NCI-H1092 (cell line): ENCODE results near the gene SERP2.
A peak's percentile ranks its signal among the peaks of the same experiment; 100 is the strongest.
"Not testable (repeated sequence)": the region's sequence is repeated elsewhere in the genome, so short reads cannot be mapped to it uniquely, and the experiment has no call there.

Source experiments
- DNase-seq: peaks from one replicate; lab custom pipeline; 2025; lab: John Stamatoyannopoulos, UW

SERP2 gene

GRCh38 chr13:44373601-44374347 is at the start of gene SERP2:
Gene SERP2, plus strand, starts transcription at chr13:44373824. Its CDS starts 202 bp downstream, at chr13:44374026.
- no peak for DNase-seq

DNA sequence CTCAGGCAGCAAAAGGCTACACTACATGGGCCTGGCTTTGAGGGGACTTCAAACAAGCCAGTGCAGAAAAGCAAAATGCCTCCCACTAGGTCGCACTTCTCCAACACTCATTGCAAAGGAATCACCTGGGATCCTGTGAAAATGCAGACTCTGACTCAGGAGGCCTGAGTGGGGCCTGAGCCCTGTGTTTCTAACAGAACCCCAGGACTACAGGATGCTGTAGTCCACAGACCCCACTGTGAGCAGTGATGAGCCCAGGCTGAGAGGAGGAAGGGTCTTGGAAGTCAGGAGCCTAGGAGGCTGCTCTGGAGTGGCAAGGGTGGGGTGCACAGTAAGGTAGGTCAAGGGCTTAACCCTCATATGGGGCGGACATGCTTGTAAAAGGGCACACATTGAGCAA is 46.7 kb upstream of the SERP2 start:
- DNase-seq, result no peak

DNA sequence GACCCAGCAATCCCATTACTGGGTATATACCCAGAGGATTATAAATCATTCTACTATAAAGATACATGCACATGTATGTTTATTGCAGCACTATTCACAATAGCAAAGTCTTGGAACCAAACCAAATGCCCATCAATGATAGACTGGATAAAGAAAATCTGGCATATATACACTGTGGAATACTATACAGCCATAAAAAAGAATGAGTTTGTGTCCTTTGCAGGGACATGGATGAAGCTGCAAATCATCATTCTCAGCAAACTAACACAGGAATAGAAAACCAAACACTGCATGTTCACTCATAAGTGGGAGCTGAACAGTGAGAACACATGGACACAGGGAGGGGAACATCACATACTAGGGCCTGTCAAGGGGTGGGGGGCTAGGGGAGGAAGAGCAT is 44.6 kb upstream of the SERP2 start:
- not testable (repeated sequence) for DNase-seq

DNA sequence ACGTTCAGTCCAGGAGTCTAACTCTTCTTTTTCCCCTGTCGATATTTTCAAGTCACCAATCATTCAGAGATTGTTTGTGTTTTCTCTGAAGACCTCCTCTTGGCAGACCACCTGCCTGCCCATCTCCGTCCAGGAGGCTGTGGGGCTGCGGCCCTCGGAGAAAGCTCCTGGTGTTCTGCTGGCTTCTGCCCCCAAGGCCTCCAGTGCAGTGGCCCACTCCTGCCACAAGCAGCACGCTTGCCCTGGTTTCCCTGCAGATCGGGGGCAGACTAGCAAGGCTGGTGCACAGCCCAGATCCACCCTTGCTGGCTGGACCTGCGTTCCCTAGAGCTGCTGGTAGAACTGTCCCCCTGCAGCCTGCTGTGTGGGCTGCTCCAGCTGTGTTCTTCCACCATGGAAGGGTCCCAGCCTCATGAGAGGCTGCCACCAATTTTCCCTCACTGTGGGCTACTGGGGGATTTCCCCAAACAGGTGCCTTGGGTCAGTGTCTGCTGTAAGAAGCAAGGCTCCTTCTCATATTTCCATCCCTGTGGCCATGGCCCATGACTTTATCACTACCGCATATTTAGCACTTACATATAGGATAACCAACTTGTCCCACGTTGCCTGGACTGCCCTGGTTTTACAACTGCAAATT is 43.6 kb upstream of the SERP2 start:
- DNase-seq, result no peak

GRCh38 chr13:44331446-44331845 is 42.2 kb upstream of the SERP2 start:
- no peak for DNase-seq

DNA sequence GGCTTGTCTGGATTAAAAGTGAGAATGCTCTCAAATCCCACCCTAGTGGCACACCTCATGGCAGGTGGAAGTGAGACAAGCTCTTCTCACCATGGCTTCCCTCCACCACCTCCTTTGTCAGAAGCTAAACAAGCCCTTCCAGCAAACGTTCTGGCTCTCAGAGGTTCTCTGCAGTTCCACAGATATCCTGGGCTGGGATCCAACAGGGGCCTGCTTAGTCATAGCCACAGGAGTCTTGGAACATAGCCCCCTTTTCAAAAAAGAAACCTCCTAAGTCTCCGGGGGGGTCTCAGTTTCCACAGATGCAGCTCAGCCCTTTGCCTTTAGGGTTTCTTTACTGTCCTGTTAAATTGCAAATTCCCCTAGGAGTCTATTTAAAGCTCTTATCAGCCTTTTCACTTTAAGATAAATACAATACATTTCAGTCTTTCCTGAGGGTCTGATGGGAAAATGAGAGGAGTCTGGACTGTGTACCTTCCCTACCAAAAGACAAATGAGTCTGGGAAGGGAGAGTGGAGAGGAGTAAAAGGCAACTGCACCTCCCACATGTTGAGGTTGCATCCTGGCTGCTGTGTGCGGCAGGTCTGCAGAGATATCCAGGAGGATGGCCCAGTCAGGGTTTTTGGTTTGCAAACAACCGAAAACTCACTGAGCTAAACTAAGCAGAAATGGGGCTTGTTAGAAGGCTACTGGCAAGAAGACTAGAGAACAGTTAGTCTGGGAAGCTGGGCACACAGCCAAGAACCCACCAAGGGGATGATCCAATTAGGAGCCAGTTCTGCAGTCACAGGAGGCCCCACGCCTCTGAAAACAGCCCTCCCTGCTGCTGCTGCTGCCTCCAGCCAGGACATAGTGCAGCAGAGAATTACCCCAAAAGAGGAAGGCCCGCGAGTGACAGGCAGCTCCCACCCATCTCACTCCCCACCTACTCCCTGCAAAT is 41.4 kb upstream of the SERP2 start:
- peak; percentile 63 for DNase-seq

- DNase-seq, result no peak
Observed at GRCh38 chr13:44333950-44334655, 39.5 kb upstream of the SERP2 start.

DNA sequence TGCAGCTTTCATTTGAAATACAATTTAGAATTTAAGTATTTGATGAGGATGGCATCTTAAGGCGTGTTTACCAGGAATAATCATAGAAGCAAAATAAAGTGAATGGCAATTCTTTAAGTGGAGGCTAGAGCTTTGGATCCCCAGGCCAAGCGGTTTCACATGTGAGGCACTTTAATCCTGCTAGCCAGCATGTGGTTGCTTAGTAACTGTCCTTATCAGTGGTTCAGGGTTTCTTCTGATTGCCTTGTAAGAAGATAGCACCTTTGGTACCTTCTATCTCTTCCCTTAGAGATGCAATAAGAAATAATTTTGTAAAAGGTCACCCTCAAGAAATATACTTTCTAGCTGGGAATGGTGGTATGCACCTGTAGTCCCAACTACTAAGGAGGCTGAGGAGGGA is 38.9 kb upstream of the SERP2 start:
- DNase-seq, result no peak

DNA sequence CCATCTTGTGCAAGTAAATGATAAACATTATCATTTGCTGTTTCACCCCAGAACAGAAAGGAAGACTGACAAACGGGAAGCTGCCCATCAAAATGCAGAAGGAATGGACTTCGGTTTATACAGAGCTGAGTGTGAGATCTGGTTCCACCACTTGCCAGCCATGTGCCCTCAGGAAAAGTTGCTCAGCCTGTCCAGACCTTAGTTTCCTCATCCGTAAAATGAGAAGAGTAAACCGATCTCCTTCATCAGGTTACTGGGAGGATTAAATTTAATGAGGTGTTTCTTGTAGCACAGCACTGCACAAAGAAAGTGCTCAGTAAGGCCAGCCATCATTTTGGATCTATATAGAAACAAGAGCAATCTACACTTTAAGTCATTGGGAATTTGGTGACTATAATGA is 36.7 kb upstream of the SERP2 start:
- no peak for DNase-seq

DNA sequence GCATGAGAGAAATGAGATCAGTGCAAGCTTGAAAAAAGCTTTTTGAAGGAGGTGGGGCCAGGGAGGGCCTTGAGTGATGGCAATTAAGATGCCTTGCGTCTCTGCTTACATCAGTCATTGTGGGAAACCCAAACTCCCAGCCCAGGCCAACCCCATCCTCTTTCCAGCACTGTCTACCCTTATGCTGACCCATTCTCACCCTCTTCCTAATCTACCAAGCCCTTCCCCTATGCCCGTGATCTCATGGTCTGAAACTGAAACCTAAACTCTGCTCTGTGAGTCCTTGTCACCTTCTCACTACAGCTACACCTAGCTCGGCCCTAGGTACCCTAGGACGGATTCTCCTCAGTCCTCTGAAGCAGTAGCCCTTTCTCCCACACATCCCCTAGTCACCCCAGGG is 36.0 kb upstream of the SERP2 start:
- no peak for DNase-seq

DNA sequence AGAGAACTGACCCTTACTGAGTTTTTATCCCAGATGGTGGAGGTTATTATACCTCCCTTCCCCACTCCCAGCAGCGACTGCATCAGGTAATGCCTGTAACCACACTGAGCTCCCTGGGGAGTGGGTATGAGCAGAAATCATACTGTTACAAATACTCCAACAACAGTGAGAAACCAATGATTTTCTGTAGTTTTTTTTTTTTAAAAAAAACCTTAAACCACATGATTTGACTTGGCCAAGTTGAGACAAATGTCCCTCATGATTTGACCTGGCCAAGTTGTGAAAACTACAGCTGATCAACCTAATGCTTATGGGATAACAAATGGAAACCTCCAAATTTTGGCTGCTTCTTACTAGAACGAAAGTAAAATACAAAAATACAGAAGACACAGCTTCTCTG is 33.1 kb upstream of the SERP2 start:
- DNase-seq, result no peak

- DNase-seq, result no peak
Observed at GRCh38 chr13:44342741-44343140, 30.9 kb upstream of the SERP2 start.

GRCh38 chr13:44346534-44346933 is 27.1 kb upstream of the SERP2 start:
- no peak for DNase-seq

GRCh38 chr13:44347301-44347700 is 26.3 kb upstream of the SERP2 start:
- DNase-seq, result no peak

- DNase-seq, result no peak
Observed at GRCh38 chr13:44347949-44348348, 25.7 kb upstream of the SERP2 start.

DNA sequence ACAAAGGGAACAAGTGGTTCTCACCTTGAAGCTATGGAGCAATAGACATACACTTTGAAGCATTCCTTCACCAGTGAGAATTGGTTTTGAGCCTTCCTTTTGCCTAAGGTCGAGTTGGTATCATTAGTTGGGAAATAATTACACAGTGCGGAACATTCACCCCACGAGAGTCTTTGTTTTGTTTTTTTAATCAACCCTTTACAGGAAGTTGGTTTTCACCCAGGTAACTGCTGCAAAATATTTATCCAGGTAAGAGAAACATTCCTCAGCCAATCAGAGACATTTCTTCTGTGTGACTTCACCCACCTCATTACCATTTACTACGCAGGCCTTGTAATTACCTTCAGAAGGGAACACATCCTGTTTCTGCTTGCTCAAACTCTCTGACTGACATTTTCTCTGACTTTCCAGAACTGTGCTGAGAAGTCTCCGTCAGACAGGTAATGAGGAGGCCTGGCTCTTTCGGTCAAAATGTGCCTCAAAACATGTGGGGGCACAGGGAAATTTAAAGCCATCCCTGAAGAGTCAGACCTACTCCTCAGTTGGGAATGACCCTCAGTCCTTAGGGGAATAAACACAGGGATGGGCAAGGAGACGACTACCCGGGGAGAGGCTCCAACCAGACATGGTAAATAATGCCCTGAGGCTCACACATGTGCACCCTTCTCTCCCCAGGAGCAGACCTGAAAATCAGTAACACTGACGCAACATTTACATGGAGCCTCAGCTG is 22.7 kb upstream of the SERP2 start:
- DNase-seq, result no peak

GRCh38 chr13:44351505-44351854 is 22.1 kb upstream of the SERP2 start:
- DNase-seq, result no peak

DNA sequence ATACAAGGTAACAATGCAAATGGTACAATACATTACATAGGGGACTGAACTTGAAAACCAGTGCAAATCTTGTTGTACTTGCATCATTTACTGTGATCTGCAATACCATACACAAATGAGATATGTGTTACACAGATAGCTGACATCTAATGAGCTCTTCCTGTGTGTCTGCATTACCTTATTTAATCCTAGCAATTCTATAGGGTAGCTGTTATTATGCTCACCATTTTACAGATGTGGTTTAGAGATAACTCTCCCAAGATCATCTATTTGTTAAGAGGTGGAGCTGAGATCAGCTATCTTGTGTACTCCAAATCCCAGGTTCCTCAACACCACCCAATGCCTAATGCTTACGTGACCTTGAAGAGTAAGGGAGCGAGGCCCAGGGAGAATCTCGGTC is 21.4 kb upstream of the SERP2 start:
- no peak for DNase-seq

DNA sequence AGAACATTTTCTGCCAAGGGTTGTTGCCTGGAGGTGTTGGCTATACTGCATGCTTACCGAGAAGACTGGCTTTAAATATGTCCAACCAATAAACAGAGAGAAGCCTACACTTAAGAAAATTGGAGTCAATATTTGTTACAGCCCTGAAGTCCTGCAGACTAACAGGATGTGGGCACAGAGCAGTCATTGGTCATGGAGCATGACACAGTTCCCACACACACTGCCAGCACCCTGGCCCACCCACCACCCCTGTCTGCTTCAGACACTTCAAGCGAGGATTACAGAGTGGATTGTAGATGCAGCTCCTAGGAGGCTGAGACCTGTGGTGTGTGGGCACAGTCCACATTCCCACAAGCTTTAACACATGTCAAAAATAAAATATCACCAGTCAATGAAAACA is 21.0 kb upstream of the SERP2 start:
- no peak for DNase-seq

DNA sequence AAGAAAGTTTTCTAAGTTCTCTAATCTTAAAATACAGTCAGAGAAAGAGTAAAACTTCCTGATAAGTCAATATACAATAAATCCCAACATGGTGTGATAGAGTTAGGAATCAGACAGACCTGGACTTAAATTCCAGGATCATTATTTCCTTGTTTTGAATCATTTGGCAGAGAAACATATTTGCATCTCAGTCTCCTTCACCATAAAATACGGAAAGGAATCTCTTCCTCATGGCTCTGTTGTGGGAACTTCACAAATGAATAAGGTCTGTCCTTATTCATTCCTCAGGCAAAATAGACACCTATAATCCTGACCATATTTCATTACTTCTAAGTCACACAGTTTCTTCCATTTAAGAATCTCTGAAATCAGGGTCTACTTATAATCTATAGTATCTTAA is 19.3 kb upstream of the SERP2 start:
- no peak for DNase-seq

GRCh38 chr13:44354884-44355283 is 18.7 kb upstream of the SERP2 start:
- DNase-seq, result no peak

GRCh38 chr13:44355621-44356020 is 18.0 kb upstream of the SERP2 start:
- DNase-seq, result no peak
